GM12873 (cell line): Measurements from ENCODE around the gene EVC.

Experiments used
- CTCF ChIP-seq: IDR thresholded peaks from 2 replicates; pipeline ENCODE4 v1.5.1; 2012; ENCODE audit warnings: low read depth, mild to moderate bottlenecking, moderate library complexity, low read length, control low read depth; ENCODE audit not compliant: insufficient read depth; ENCODE audit errors: missing control alignments

EVC gene

GRCh38 chr4:5815641-5816040, 104.6 kb downstream of the EVC start:
- no peak for TF ChIP-seq CTCF

GRCh38 chr4:5816101-5816500, 105.1 kb downstream of the EVC start:
- no peak for TF ChIP-seq CTCF

- no peak for TF ChIP-seq CTCF
These were observed 105.9 kb downstream of the EVC start for GRCh38 chr4:5816851-5817375.

GRCh38 chr4:5821665-5822358, 110.8 kb downstream of the EVC start:
- TF ChIP-seq CTCF = peak; percentile 74

GRCh38 chr4:5822619-5823018, 111.6 kb downstream of the EVC start:
- no peak for TF ChIP-seq CTCF

- TF ChIP-seq CTCF = no peak
These were observed 112.7 kb downstream of the EVC start for GRCh38 chr4:5823542-5824211.

GRCh38 chr4:5824227-5824626, 113.2 kb downstream of the EVC start:
- no peak for TF ChIP-seq CTCF
